Naive thymus-derived CD4-positive, alpha-beta T cell (primary cell): ENCODE data around the gene VPS26C. TPM values are rescaled to one million over a fixed set of nuclear protein-coding genes. Genes with fewer than 3 reads are reported as not detected.
"Not testable (repeated sequence)": the region's sequence is repeated elsewhere in the genome, so short reads cannot be mapped to it uniquely, and the experiment has no call there.

Experiments
- ATAC-seq: fragments of 150-1000 bp; cut with Tn5 transposase; 2 replicates; pipeline ENCODE4 v1.10.0; 2021; ENCODE audit warnings: mild to moderate bottlenecking, moderate library complexity
- CTCF ChIA-PET: fragments of 350-600 bp; sonication (Branson Sonifier 250); formaldehyde crosslinking; loops from one replicate; lab custom pipeline; 2021; ENCODE audit warnings: antibody characterized with exemption; lab: Charles Lee
- POLR2A ChIA-PET: fragments of 350-600 bp; sonication (Branson Sonifier 250); formaldehyde crosslinking; loops from one replicate; lab custom pipeline; 2021; ENCODE audit warnings: antibody characterized with exemption, inconsistent platforms; lab: Charles Lee
- DNase-seq, 9 donors: peaks; one replicate each; pipeline versions ENCODE4 v3.0.0 to v3.0.0-alpha.2; 2020 to 2022; ENCODE audit warnings: mixed read lengths in 1 of 9
- H3K27ac ChIP-seq: one replicate; pipeline ENCODE4 v1.7.0; 2013; ENCODE audit warnings: mild to moderate bottlenecking, low read depth, low read length, moderate library complexity
- H3K27me3 ChIP-seq, 2 donors: one replicate each; pipeline ENCODE4 v1.7.0; 2013; ENCODE audit warnings: low read length in 2 of 2, mild to moderate bottlenecking in 2 of 2, moderate library complexity in 2 of 2; ENCODE audit not compliant: control insufficient read depth in 2 of 2, insufficient read depth in 2 of 2
- H3K36me3 ChIP-seq, 3 experiments: 1 replicate in 2 of 3; 2 replicates in 1 of 3; pipeline ENCODE4 v1.7.0; 2013; ENCODE audit warnings: low read length in 3 of 3, mild to moderate bottlenecking in 3 of 3, moderate library complexity in 1 of 3; ENCODE audit not compliant: insufficient read depth in 3 of 3, control insufficient read depth in 2 of 3
- H3K4me1 ChIP-seq, 2 donors: one replicate each; pipeline ENCODE4 v1.7.0; 2013; ENCODE audit warnings: low read length in 2 of 2, mild to moderate bottlenecking in 2 of 2, moderate library complexity in 1 of 2; ENCODE audit not compliant: control insufficient read depth in 2 of 2, insufficient read depth in 2 of 2
- H3K4me3 ChIP-seq: 2 replicates; pipeline ENCODE4 v1.7.0; 2013; ENCODE audit warnings: mild to moderate bottlenecking, low read length
- H3K9me3 ChIP-seq, 3 experiments: 1 replicate in 2 of 3; 2 replicates in 1 of 3; pipeline ENCODE4 v1.7.0; 2013; ENCODE audit warnings: low read length in 3 of 3; ENCODE audit not compliant: control insufficient read depth in 2 of 3
- H3K27ac Mint-ChIP-seq, 9 donors: one replicate each; pipeline ENCODE4 v1.8.0; 2020 to 2022; ENCODE audit warnings: mixed read lengths in 9 of 9, mild to moderate bottlenecking in 8 of 9, moderate library complexity in 5 of 9, inconsistent platforms in 2 of 9
- H3K27me3 Mint-ChIP-seq, 5 donors: one replicate each; pipeline ENCODE4 v1.8.0; 2021 to 2022; ENCODE audit warnings: mixed read lengths in 5 of 5, mild to moderate bottlenecking in 1 of 5
- H3K36me3 Mint-ChIP-seq, 5 donors: one replicate each; pipeline ENCODE4 v1.8.0; 2020 to 2022; ENCODE audit warnings: mixed read lengths in 5 of 5, mild to moderate bottlenecking in 3 of 5, inconsistent platforms in 1 of 5
- H3K4me1 Mint-ChIP-seq, 7 donors: one replicate each; pipeline ENCODE4 v1.8.0; 2020 to 2022; ENCODE audit warnings: mixed read lengths in 7 of 7, mild to moderate bottlenecking in 3 of 7, inconsistent platforms in 1 of 7
- H3K4me3 Mint-ChIP-seq, 10 donors: one replicate each; pipeline ENCODE4 v1.8.0; 2020 to 2022; ENCODE audit warnings: mild to moderate bottlenecking in 10 of 10, mixed read lengths in 10 of 10, moderate library complexity in 6 of 10, inconsistent platforms in 2 of 10
- H3K9me3 Mint-ChIP-seq, 11 donors: one replicate each; pipeline ENCODE4 v1.8.0; 2020 to 2022; ENCODE audit warnings: mixed read lengths in 11 of 11, mild to moderate bottlenecking in 4 of 11, inconsistent platforms in 1 of 11, moderate library complexity in 1 of 11
- intact Hi-C, 2 donors: fragments of 100-400 bp; cut with micrococcal nuclease; formaldehyde crosslinking; loops; one replicate each; pipeline ENCODE4 v1.15.1; 2023
- polyA plus RNA-seq, 2 donors: library from polyadenylated mRNA; unstranded; fragments of 300-500 nt; fragmentation: Illumina TruSeq; gene quantifications; one replicate each; pipeline ENCODE4 v1.2.3, GENCODE V29; 2021
- total RNA-seq, 6 experiments: library from RNA in 5 of 6; stranded (reverse) in 5 of 6; gene quantifications; 1 replicate in 5 of 6; 2 replicates in 1 of 6; pipeline ENCODE4 v1.2.3 and lab custom pipeline; 2021 to 2026

VPS26C gene
- total RNA-seq = 10 to 100 TPM; 46.8 to 83.5 (median 77.7) TPM
- polyA plus RNA-seq = 10 to 100 TPM; 60.1 to 78.5 TPM
- 64.3 reads per million, percentile 76 among the genes with 10 or more reads in this experiment for total RNA-seq (lab: John Stamatoyannopoulos, UW)

DNA sequence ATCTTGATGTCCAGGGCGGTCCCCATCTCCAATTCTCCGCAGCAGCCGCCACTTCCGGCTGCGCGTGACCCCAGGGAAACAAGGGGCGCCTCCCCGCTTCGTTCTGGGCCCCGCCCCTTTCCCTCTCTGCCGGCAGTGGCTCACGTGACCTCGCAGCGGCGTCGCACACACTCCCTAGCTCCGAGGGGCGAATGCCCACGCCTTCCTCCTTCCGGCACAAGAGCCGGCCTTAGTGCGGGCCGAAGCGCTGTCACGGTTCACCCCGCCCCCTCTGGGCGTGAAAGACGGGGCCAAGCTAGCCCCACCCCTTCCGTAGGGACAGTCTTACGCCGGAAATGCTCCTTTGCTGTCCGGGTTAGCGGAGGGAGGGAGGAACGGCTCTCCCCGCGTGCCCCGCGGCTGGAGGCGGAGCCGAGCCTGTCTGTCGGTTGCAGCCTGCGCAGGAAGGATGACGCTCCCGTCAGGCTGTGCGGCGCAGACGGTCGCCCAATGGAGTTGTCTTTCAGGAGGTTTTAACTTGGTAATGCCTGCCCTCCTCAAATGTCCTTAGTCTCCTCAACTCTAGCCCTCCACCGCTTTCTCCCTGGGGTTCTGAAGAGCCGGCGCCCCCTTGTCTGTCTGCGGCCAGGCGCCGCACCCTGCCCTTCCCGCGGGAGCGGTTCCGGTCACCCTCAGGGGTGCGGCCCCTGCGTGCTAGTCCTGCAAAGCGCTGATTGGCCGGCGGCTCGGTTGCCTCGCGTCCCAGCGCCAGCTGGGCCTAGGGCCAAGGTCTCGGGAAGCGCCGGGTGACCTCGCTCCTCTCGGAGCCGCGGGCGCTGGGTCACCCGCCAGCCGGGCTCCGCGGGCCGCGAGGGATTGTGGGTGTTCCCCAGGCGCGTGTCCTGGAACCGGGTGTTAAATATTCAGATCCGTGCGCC lies at the start of gene VPS26C:
Gene VPS26C (minus strand): TSS at position 66 of the 917 bp plus-strand sequence. CDS start 40 bp downstream, at position 26.
- Histone ChIP-seq H3K4me1 (peaks cover 5 to 7% of the 10 kb centered on the region in 2 donors), H3K27ac (peak within 1 kb of the TSS; percentile 90), H3K4me3 (peak within 1 kb of the TSS; percentile 95), H3K27me3 (no peaks in the 10 kb centered on the region), H3K9me3 (no peaks in the 10 kb centered on the region), H3K36me3 (peaks cover 0 to 3% (median 0%) of the 10 kb centered on the region in 3 experiments)
- intact Hi-C loops = loop anchor here (1.0 to 10.0 kb wide), 21 partner anchors 9 to 1917 kb away; partner anchors contain the start of genes DOP1B (in 2 of the 2), DYRK1A (in 2 of the 2), HLCS (in 2 of the 2) and PIGP (in 2 of the 2)
- peaks cover 0 to 11% (median 0%) of the 10 kb centered on the region in 5 donors for H3K27me3 Mint-ChIP-seq
- peak within 1 kb of the TSS; percentile 94 to 99 (median 98) for H3K27ac Mint-ChIP-seq
- peaks cover 0 to 15% (median 7%) of the 10 kb centered on the region in 5 donors for H3K36me3 Mint-ChIP-seq
- peak; percentile 93 for ATAC-seq
- POLR2A ChIA-PET = interaction anchor here (0.7 to 3.6 kb wide), 18 partner anchors 10 to 296 kb away, joined by 3 to 37 read pairs (median 7); partner anchors contain the start of gene DYRK1A
- peak within 1 kb of the TSS; percentile 88 to 96 (median 94) for H3K4me3 Mint-ChIP-seq
- peaks cover 14 to 62% (median 46%) of the 10 kb centered on the region in 7 donors for H3K4me1 Mint-ChIP-seq
- peaks cover 0 to 2% (median 0%) of the 10 kb centered on the region in 11 donors for H3K9me3 Mint-ChIP-seq
- DNase-seq = peak; percentile 91 to 98 (median 97)
- CTCF ChIA-PET = interaction anchor here (0.6 to 1.2 kb wide), 3 partner anchors 51 to 102 kb away, joined by 3 read pairs; no protein-coding TSS in a partner anchor

DNA sequence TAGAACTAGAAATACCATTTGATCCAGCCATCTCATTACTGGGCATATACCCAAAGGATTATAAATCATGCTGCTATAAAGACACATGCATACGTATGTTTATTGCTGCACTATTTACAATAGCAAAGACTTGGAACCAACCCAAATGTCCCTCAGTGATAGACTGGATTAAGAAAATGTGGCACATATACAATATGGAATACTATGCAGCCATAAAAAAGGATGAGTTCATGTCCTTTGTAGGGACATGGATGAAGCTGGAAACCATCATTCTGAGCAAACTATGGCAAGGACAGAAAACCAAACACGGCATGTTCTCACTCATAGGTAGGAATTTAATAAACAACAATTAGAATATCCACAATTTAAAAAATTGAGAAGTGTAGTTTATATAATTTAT lies 48.9 kb upstream of the VPS26C start:
- H3K27me3 ChIP-seq, H3K4me1 ChIP-seq, H3K4me3 ChIP-seq, H3K4me3 Mint-ChIP-seq, POLR2A ChIA-PET, H3K27ac Mint-ChIP-seq, ATAC-seq, H3K4me1 Mint-ChIP-seq, intact Hi-C loops, H3K36me3 ChIP-seq, H3K27ac ChIP-seq, H3K9me3 ChIP-seq, DNase-seq, CTCF ChIA-PET, H3K36me3 Mint-ChIP-seq: not testable (repeated sequence)
- Mint-ChIP-seq H3K27me3 (peaks cover 0 to 31% (median 10%) of the 10 kb centered on the region in 5 donors), H3K9me3 (peaks cover 0 to 31% (median 8%) of the 10 kb centered on the region in 11 donors)

DNA sequence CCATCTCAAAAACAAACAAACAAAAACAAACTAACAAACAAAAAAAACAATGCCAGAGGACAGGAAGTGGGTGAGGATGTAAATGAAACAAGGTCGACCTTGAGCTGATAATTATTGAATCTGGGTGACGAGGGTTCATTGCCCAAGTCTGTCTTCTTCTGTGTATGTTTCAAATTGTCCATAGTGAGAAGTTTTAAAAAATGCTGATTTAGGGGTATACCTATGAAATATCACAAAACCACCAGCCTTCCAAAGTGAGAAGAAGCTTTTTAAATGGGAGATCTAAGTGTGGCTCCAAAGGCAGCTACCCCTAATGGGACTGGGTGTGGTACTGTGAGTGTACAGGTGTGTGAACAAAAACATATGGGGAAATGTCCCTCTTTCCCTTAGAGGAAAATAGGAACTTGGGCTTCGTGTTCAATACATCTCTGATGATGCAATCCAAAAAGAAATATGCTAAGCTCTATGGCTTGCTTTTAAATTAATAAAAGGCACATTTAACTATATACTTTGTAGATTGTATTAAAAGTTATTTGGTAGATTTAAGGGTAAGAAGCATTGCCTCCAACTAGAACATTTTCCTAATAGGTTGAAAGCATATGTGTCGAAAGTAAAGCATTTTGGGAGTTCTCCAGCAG lies 33.1 kb upstream of the VPS26C start:
- H3K4me3 ChIP-seq = no peak overlapping the region
- ATAC-seq (no peak), DNase-seq (no peak)
- H3K9me3 Mint-ChIP-seq = peaks cover 0 to 3% (median 0%) of the 10 kb centered on the region in 11 donors
- no peaks in the 10 kb centered on the region for H3K27me3 ChIP-seq
- POLR2A ChIA-PET = interaction anchor here (0.6 kb wide), 1 partner anchor 72 kb away, joined by 3 read pairs; no protein-coding TSS in a partner anchor
- no peak overlapping the region for H3K4me3 Mint-ChIP-seq
- no peak overlapping the region for H3K27ac ChIP-seq
- CTCF ChIA-PET = no interaction called here
- H3K4me1 Mint-ChIP-seq = no peaks in the 10 kb centered on the region
- no peaks in the 10 kb centered on the region for H3K4me1 ChIP-seq
- H3K9me3 ChIP-seq = no peaks in the 10 kb centered on the region
- intact Hi-C loops = no loop called here
- peaks cover 0 to 5% (median 4%) of the 10 kb centered on the region in 5 donors for H3K27me3 Mint-ChIP-seq
- H3K27ac Mint-ChIP-seq = no peak overlapping the region
- H3K36me3 ChIP-seq = no peaks in the 10 kb centered on the region
- H3K36me3 Mint-ChIP-seq = peaks cover 0 to 3% (median 0%) of the 10 kb centered on the region in 5 donors

DNA sequence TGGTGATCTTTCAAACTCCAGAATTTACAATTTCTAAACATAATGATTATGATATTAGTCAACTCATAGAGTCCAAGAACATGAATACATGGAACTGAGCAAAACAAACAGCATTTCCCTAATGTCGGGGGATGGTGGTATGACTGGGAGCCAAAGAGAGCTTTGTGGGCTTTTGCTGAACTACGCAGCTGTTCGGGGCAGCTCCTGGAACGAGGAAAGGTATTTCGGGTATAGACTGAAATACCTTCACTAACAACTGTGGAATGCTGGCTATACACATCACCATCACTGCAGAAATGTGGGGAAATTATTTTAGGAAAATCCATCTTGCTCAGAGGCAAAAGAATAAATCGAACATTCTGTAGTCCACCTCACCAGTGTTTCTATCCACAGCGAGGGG lies 30.2 kb upstream of the VPS26C start:
- Mint-ChIP-seq H3K36me3 (peaks cover 0 to 3% (median 0%) of the 10 kb centered on the region in 5 donors), H3K27me3 (peaks cover 4 to 24% (median 5%) of the 10 kb centered on the region in 5 donors), H3K4me3 (no peak overlapping the region), H3K9me3 (peaks cover 0 to 2% (median 0%) of the 10 kb centered on the region in 11 donors), H3K27ac (no peak overlapping the region), H3K4me1 (peaks cover 0 to 14% (median 9%) of the 10 kb centered on the region in 7 donors)
- ATAC-seq = no peak
- Histone ChIP-seq H3K36me3 (no peaks in the 10 kb centered on the region), H3K9me3 (no peaks in the 10 kb centered on the region), H3K27ac (no peak overlapping the region), H3K4me3 (no peak overlapping the region), H3K27me3 (no peaks in the 10 kb centered on the region), H3K4me1 (no peaks in the 10 kb centered on the region)
- ChIA-PET CTCF (no interaction called here), POLR2A (no interaction called here)
- no peak for DNase-seq
- intact Hi-C loops = no loop called here

DNA sequence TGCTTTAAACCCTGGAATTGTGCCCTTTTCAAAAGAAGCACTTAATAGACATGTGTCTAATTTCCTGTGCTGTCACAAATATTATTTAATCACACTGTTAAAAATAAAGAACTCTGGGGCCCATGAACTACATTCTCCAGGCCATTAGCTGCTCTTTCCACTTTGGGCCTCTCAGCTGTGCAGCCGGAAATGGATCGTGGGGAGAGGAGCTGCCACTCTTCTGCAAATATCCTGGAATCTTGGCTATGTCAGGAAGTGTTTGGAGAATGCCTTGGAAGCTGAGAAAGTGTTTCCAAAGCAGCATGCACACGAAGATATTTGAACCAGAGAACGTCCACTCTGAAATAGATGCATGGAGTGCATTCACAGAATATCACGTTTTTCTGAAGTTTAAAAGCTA lies 27.5 kb upstream of the VPS26C start:
- no peaks in the 10 kb centered on the region for H3K9me3 Mint-ChIP-seq
- H3K36me3 ChIP-seq = no peaks in the 10 kb centered on the region
- H3K27ac ChIP-seq = no peak overlapping the region
- H3K4me3 ChIP-seq = no peak overlapping the region
- ATAC-seq (no peak), DNase-seq (no peak)
- H3K27me3 ChIP-seq = no peaks in the 10 kb centered on the region
- H3K9me3 ChIP-seq = no peaks in the 10 kb centered on the region
- no peaks in the 10 kb centered on the region for H3K4me1 ChIP-seq
- peaks cover 0 to 14% (median 9%) of the 10 kb centered on the region in 7 donors for H3K4me1 Mint-ChIP-seq
- intact Hi-C loops = no loop called here
- H3K27ac Mint-ChIP-seq = no peak overlapping the region
- H3K27me3 Mint-ChIP-seq = peaks cover 4 to 26% (median 5%) of the 10 kb centered on the region in 5 donors
- ChIA-PET POLR2A (no interaction called here), CTCF (no interaction called here)
- H3K36me3 Mint-ChIP-seq = peaks cover 0 to 3% (median 0%) of the 10 kb centered on the region in 5 donors
- H3K4me3 Mint-ChIP-seq = no peak overlapping the region

DNA sequence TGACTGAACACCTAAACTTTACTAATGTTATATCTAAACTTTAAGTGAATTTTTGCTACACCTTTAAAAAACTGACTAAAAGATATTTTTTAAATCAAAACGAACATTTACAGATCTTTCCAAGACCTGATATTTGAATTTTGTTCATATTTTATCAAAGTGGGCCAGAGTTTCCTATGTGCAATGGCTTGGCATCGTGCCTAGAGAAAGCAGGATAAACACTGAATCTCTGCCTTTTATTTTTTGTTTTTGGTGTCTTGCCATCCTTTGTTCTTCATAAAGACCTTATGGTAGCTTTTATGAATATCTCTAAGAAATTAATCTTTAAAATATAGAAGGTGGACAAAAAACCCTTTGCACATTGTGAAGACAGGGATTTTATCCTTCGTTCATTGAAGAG lies 25.8 kb upstream of the VPS26C start:
- POLR2A ChIA-PET = no interaction called here
- intact Hi-C loops = no loop called here
- H3K4me1 Mint-ChIP-seq = peaks cover 0 to 14% (median 9%) of the 10 kb centered on the region in 7 donors

More for the DNA sequence above, 25.8 kb upstream of the VPS26C start:
- DNase-seq (no peak), ATAC-seq (no peak)
- Mint-ChIP-seq H3K27me3 (peaks cover 0 to 26% (median 4%) of the 10 kb centered on the region in 5 donors), H3K4me3 (no peak overlapping the region), H3K36me3 (peaks cover 0 to 3% (median 0%) of the 10 kb centered on the region in 5 donors), H3K27ac (no peak overlapping the region), H3K9me3 (no peaks in the 10 kb centered on the region)
- CTCF ChIA-PET = no interaction called here
- H3K9me3 ChIP-seq = no peaks in the 10 kb centered on the region
- H3K4me3 ChIP-seq = no peak overlapping the region
- no peak overlapping the region for H3K27ac ChIP-seq
- H3K4me1 ChIP-seq = no peaks in the 10 kb centered on the region
- no peaks in the 10 kb centered on the region for H3K27me3 ChIP-seq
- H3K36me3 ChIP-seq = no peaks in the 10 kb centered on the region
